Trophoblast cell (in vitro differentiated cells and primary cell): ENCODE measurements around the gene AGBL4.

Experiments
- DNase-seq, 2 donors: peaks; one replicate each; pipeline ENCODE4 v3.0.0-alpha.2; 2016
- H2AFZ ChIP-seq: 2 replicates; pipeline ENCODE4 v1.6.1; 2013; ENCODE audit warnings: low read length, moderate library complexity, mild to moderate bottlenecking; ENCODE audit not compliant: insufficient read depth, poor library complexity
- H2AK5ac ChIP-seq: 2 replicates; pipeline ENCODE4 v1.6.1; 2013; ENCODE audit warnings: mild to moderate bottlenecking, low read length
- H2BK120ac ChIP-seq: 2 replicates; pipeline ENCODE4 v1.6.1; 2013; ENCODE audit warnings: low read length, mild to moderate bottlenecking, moderate library complexity; ENCODE audit not compliant: insufficient read depth, poor library complexity
- H2BK12ac ChIP-seq: 2 replicates; pipeline ENCODE4 v1.6.1; 2013; ENCODE audit warnings: mild to moderate bottlenecking, low read length, moderate library complexity
- H2BK5ac ChIP-seq: 2 replicates; pipeline ENCODE4 v1.6.1; 2013; ENCODE audit warnings: low read length, low read depth, moderate library complexity, mild to moderate bottlenecking; ENCODE audit not compliant: poor library complexity
- H3K14ac ChIP-seq: 2 replicates; pipeline ENCODE4 v1.6.1; 2013; ENCODE audit warnings: mild to moderate bottlenecking, low read length
- H3K18ac ChIP-seq: 2 replicates; pipeline ENCODE4 v1.6.1; 2013; ENCODE audit warnings: mild to moderate bottlenecking, low read length
- H3K23ac ChIP-seq: 2 replicates; pipeline ENCODE4 v1.6.1; 2013; ENCODE audit warnings: low read length
- H3K27ac ChIP-seq: 2 replicates; pipeline ENCODE4 v1.5.1; 2013; ENCODE audit warnings: low read depth, mild to moderate bottlenecking, inconsistent platforms, low read length, moderate library complexity
- H3K27me3 ChIP-seq: 2 replicates; pipeline ENCODE4 v1.6.1; 2013; ENCODE audit warnings: inconsistent platforms, mild to moderate bottlenecking, low read length, moderate library complexity; ENCODE audit not compliant: insufficient read depth
- H3K36me3 ChIP-seq, 2 experiments: 1 replicate in 1 of 2; 2 replicates in 1 of 2; pipeline ENCODE4 v1.6.1; 2013; ENCODE audit warnings: low read length in 2 of 2, mild to moderate bottlenecking in 2 of 2, moderate library complexity in 1 of 2; ENCODE audit not compliant: insufficient read depth in 2 of 2, control insufficient read depth in 1 of 2
- H3K4ac ChIP-seq: 2 replicates; pipeline ENCODE4 v1.6.1; 2013; ENCODE audit warnings: low read depth, mild to moderate bottlenecking, low read length, moderate library complexity
- H3K4me1 ChIP-seq, 2 experiments: 1 replicate in 1 of 2; 2 replicates in 1 of 2; pipeline ENCODE4 v1.6.1; 2013; ENCODE audit warnings: low read length in 2 of 2, mild to moderate bottlenecking in 2 of 2, moderate library complexity in 1 of 2; ENCODE audit not compliant: insufficient read depth in 2 of 2, control insufficient read depth in 1 of 2
- H3K4me2 ChIP-seq: 2 replicates; pipeline ENCODE4 v1.6.1; 2013; ENCODE audit warnings: inconsistent platforms, mild to moderate bottlenecking, low read length, moderate library complexity
- H3K4me3 ChIP-seq: 2 replicates; pipeline ENCODE4 v1.5.1; 2013; ENCODE audit warnings: mild to moderate bottlenecking, low read depth, low read length, inconsistent platforms
- H3K79me1 ChIP-seq: one replicate; pipeline ENCODE4 v1.6.1; 2013; ENCODE audit warnings: low read length
- H3K79me2 ChIP-seq: 2 replicates; pipeline ENCODE4 v1.6.1; 2013; ENCODE audit warnings: low read length, mild to moderate bottlenecking; ENCODE audit not compliant: control insufficient read depth, insufficient read depth, poor library complexity
- H3K9ac ChIP-seq: 2 replicates; pipeline ENCODE4 v1.6.1; 2013; ENCODE audit warnings: mild to moderate bottlenecking, low read length
- H3K9me3 ChIP-seq: 2 replicates; pipeline ENCODE4 v1.6.1; 2013; ENCODE audit warnings: low read depth, mild to moderate bottlenecking, control low read depth, inconsistent platforms, low read length; ENCODE audit not compliant: insufficient read depth
- H4K12ac ChIP-seq: 2 replicates; pipeline ENCODE4 v1.6.1; 2013; ENCODE audit warnings: low read depth, mild to moderate bottlenecking, low read length, moderate library complexity
- H4K8ac ChIP-seq: 2 replicates; pipeline ENCODE4 v1.6.1; 2013; ENCODE audit warnings: low read depth, mild to moderate bottlenecking, low read length, moderate library complexity
- H4K91ac ChIP-seq: one replicate; pipeline ENCODE4 v1.6.1; 2013; ENCODE audit warnings: low read depth, mild to moderate bottlenecking, low read length, moderate library complexity
- WGBS: extraction: QIAGEN DNeasy Blood & Tissue Kit; methylation state at CpG from one replicate; pipeline ENCODE4 v1.1.7; 2013; ENCODE audit warnings: missing lambda C conversion rate; ENCODE audit not compliant: insufficient read length, insufficient coverage; ENCODE audit errors: extremely low coverage; 5-methylcytosine and 5-hydroxymethylcytosine counted together

AGBL4 gene

DNA sequence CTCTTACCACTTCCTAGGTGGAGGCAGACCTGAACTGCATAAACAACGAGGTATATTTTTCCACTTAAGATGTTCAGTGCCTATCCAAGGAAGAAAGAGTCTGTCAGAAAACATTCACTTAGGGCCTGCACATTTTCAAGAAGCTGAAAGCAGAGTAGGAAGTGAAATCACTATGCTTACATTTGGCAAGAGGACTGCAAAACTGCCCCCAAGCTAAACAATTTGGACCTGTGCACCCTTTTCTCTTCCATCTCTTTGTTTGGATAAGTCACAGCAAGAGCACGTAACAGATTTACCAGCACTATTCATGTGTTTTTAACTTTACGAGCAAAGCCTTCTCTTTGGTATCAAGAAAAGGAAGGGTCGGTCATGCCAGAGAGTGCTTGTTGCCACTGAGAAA lies 1233.9 kb downstream of the AGBL4 start:
- Histone ChIP-seq H3K27ac (no peak overlapping the region), H4K12ac (no peak overlapping the region), H3K79me2 (no peaks in the 10 kb centered on the region), H3K79me1 (no peaks in the 10 kb centered on the region), H2AFZ (no peak overlapping the region), H2BK120ac (no peak overlapping the region), H2BK5ac (no peak overlapping the region), H3K27me3 (no peaks in the 10 kb centered on the region), H3K36me3 (no peaks in the 10 kb centered on the region), H3K4me3 (no peak overlapping the region), H3K23ac (no peak overlapping the region), H4K8ac (no peak overlapping the region), H2BK12ac (no peak overlapping the region), H3K9ac (no peak overlapping the region), H3K4me1 (no peaks in the 10 kb centered on the region), H3K4ac (no peak overlapping the region), H3K4me2 (no peak overlapping the region), H2AK5ac (no peak overlapping the region), H3K14ac (no peak overlapping the region), H3K9me3 (no peaks in the 10 kb centered on the region), H3K18ac (no peak overlapping the region), H4K91ac (no peak overlapping the region)
- WGBS: no CpG with 5 or more reads among the region's 4 CpGs
- DNase-seq: no peak

GRCh38 chr1:48785869-48786268 lies 1237.9 kb downstream of the AGBL4 start:
- no peaks in the 10 kb centered on the region for H3K27me3 ChIP-seq
- no peak overlapping the region for H3K4me3 ChIP-seq
- no peak overlapping the region for H3K14ac ChIP-seq
- H2BK5ac ChIP-seq: no peak overlapping the region
- H4K12ac ChIP-seq: no peak overlapping the region
- H4K8ac ChIP-seq: no peak overlapping the region
- H2BK12ac ChIP-seq: no peak overlapping the region
- H3K4ac ChIP-seq: no peak overlapping the region
- H3K4me2 ChIP-seq: no peak overlapping the region
- DNase-seq: no peak
- no peaks in the 10 kb centered on the region for H3K9me3 ChIP-seq
- WGBS: no CpG with 5 or more reads among the region's 1 CpG
- no peaks in the 10 kb centered on the region for H3K79me1 ChIP-seq
- H4K91ac ChIP-seq: no peak overlapping the region
- no peaks in the 10 kb centered on the region for H3K4me1 ChIP-seq
- H2BK120ac ChIP-seq: no peak overlapping the region
- H3K27ac ChIP-seq: no peak overlapping the region
- no peak overlapping the region for H3K23ac ChIP-seq
- H3K9ac ChIP-seq: no peak overlapping the region
- H3K18ac ChIP-seq: no peak overlapping the region
- H3K36me3 ChIP-seq: no peaks in the 10 kb centered on the region
- H2AK5ac ChIP-seq: no peak overlapping the region
- no peaks in the 10 kb centered on the region for H3K79me2 ChIP-seq
- no peak overlapping the region for H2AFZ ChIP-seq

GRCh38 chr1:48784301-48784700 lies 1239.5 kb downstream of the AGBL4 start:
- Histone ChIP-seq H2BK5ac (no peak overlapping the region), H3K4me2 (no peak overlapping the region), H2AFZ (no peak overlapping the region), H3K36me3 (no peaks in the 10 kb centered on the region), H3K4ac (no peak overlapping the region), H3K4me1 (no peaks in the 10 kb centered on the region), H3K18ac (no peak overlapping the region), H4K8ac (no peak overlapping the region), H3K23ac (no peak overlapping the region), H3K4me3 (no peak overlapping the region), H3K27ac (no peak overlapping the region), H2BK120ac (no peak overlapping the region), H4K12ac (no peak overlapping the region), H3K9ac (no peak overlapping the region), H4K91ac (no peak overlapping the region), H2AK5ac (no peak overlapping the region), H3K79me1 (no peaks in the 10 kb centered on the region), H3K79me2 (no peaks in the 10 kb centered on the region), H3K27me3 (no peaks in the 10 kb centered on the region), H3K14ac (no peak overlapping the region), H2BK12ac (no peak overlapping the region), H3K9me3 (no peaks in the 10 kb centered on the region)
- WGBS: no CpG with 5 or more reads among the region's 2 CpGs
- no peak for DNase-seq

DNA sequence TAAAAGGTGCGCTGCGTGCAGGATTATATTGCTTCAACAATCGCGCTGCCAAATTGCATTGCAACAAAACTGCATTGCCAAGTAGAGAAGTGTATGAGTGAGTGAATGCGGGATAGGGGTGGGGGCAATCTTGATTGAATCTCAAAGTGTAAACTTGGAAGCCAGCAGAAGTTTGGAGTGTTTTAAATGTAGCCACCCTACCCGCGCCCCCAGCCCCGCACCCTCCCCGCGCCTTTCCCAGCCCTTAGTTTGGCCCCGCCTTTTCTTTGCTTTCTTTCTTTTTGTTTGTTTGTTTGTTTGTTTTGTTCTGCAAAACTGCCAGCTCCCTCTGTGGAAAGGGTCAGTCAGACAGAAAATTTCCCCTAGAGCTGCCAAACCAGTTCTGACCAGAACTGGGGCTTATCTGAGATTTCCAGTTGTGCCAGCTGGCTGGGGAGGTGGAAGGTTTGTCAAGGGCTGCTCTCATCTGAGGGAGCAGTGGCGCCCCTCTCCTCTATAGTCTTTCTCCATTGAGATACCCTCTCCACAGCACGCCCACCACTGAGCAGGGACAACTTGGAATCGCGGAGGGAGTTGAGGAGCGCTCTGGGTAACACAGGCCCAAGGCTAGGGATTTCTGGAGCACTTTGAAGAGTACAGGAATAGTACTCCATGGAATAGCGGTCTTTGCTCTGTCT lies 1246.4 kb downstream of the AGBL4 start:
- Histone ChIP-seq H3K18ac (no peak overlapping the region), H3K79me2 (no peaks in the 10 kb centered on the region), H3K79me1 (peaks cover 2% of the 10 kb centered on the region), H3K9me3 (no peaks in the 10 kb centered on the region), H4K8ac (peak overlapping the region; percentile 43), H2BK12ac (no peak overlapping the region), H3K27me3 (no peaks in the 10 kb centered on the region), H2AK5ac (no peak overlapping the region), H3K4ac (no peak overlapping the region), H3K9ac (no peak overlapping the region), H2AFZ (peak overlapping the region; percentile 63), H3K23ac (no peak overlapping the region), H2BK5ac (no peak overlapping the region), H3K4me2 (peak overlapping the region; percentile 70), H3K36me3 (no peaks in the 10 kb centered on the region), H4K12ac (no peak overlapping the region), H3K4me3 (peak overlapping the region; percentile 84), H3K14ac (no peak overlapping the region), H4K91ac (no peak overlapping the region), H3K4me1 (peaks cover 0 to 2% of the 10 kb centered on the region in 2 experiments), H2BK120ac (no peak overlapping the region), H3K27ac (no peak overlapping the region)
- no CpG with 5 or more reads among the region's 17 CpGs for WGBS
- DNase-seq: peak; percentile 20 to 64
